Neural cell (in vitro differentiated cells): ENCODE measurements around the gene GOLGA7B. TPM values are rescaled to one million over a fixed set of nuclear protein-coding genes. Genes with fewer than 3 reads are reported as not detected.

ENCODE experiments used
- H2AFZ ChIP-seq: fragments of 200-600, 300-800 bp; sonication (generic), shearing (Covaris generic); 2 replicates; pipeline ENCODE4 v1.6.0; 2014; ENCODE audit warnings: low read depth, mild to moderate bottlenecking, antibody characterized with exemption, low read length, moderate library complexity
- H3F3A ChIP-seq: fragments of 200-600 bp; shearing (Covaris generic); 2 replicates; pipeline ENCODE4 v1.6.1; 2016; ENCODE audit warnings: mild to moderate bottlenecking, moderate library complexity, mixed read lengths, antibody characterized with exemption, low read length; ENCODE audit not compliant: insufficient read depth, poor library complexity, severe bottlenecking
- H3K27ac ChIP-seq: fragments of 200-600, 300-800 bp; sonication (generic), shearing (Covaris generic); 2 replicates; pipeline ENCODE4 v1.5.1; 2014; ENCODE audit warnings: mild to moderate bottlenecking, low read length, moderate library complexity
- H3K27me3 ChIP-seq: fragments of 300-800, 200-600 bp; sonication (generic), shearing (Covaris generic); 2 replicates; pipeline ENCODE4 v1.6.0; 2014; ENCODE audit warnings: mild to moderate bottlenecking, low read depth, low read length, moderate library complexity; ENCODE audit not compliant: insufficient read depth
- H3K36me3 ChIP-seq: fragments of 300-800, 200-600 bp; sonication (generic), shearing (Covaris generic); 2 replicates; pipeline ENCODE4 v1.5.1; 2014; ENCODE audit warnings: mild to moderate bottlenecking, antibody characterized with exemption, low read length, moderate library complexity; ENCODE audit not compliant: insufficient read depth
- H3K4me2 ChIP-seq: fragments of 300-800, 200-600 bp; sonication (generic), shearing (Covaris generic); 2 replicates; pipeline ENCODE4 v1.6.0; 2014; ENCODE audit warnings: mild to moderate bottlenecking, low read length
- H3K4me3 ChIP-seq: fragments of 300-800, 200-600 bp; sonication (generic), shearing (Covaris generic); 2 replicates; pipeline ENCODE4 v1.5.1; 2014; ENCODE audit warnings: mild to moderate bottlenecking, low read length, moderate library complexity
- H3K79me2 ChIP-seq: fragments of 200-600 bp; shearing (Covaris generic); replicated peaks from 2 replicates; pipeline ENCODE4 v1.6.0; 2014; ENCODE audit warnings: mild to moderate bottlenecking, low read length, moderate library complexity; ENCODE audit not compliant: insufficient read depth
- H3K9ac ChIP-seq: fragments of 300-800, 200-600 bp; sonication (generic), shearing (Covaris generic); 2 replicates; pipeline ENCODE4 v1.6.1; 2016; ENCODE audit warnings: mild to moderate bottlenecking, low read length, mixed read lengths
- H3K9me2 ChIP-seq: fragments of 200-600 bp; shearing (Covaris generic); 2 replicates; pipeline ENCODE4 v1.6.1; 2016; ENCODE audit warnings: mild to moderate bottlenecking, low read length, mixed read lengths; ENCODE audit not compliant: insufficient read depth
- H3K9me3 ChIP-seq: fragments of 200-600, 300-800 bp; sonication (generic), shearing (Covaris generic); 2 replicates; pipeline ENCODE4 v1.6.1; 2016; ENCODE audit warnings: mild to moderate bottlenecking, mixed run types, low read length, moderate library complexity, mixed read lengths
- H4K20me1 ChIP-seq: fragments of 200-600 bp; shearing (Covaris generic); 2 replicates; pipeline ENCODE4 v1.6.1; 2016; ENCODE audit warnings: mild to moderate bottlenecking, mixed run types; ENCODE audit not compliant: insufficient read depth
- CTCF ChIP-seq: fragments of 450-650 bp; IDR thresholded peaks from 2 replicates; pipeline ENCODE4 v1.5.1; 2014; ENCODE audit warnings: antibody characterized with exemption, mild to moderate bottlenecking, moderate library complexity; ENCODE audit not compliant: poor library complexity, severe bottlenecking
- EP300 ChIP-seq: fragments of 450-650 bp; conservative IDR thresholded peaks from 2 replicates; pipeline ENCODE4 v1.6.1; 2014; ENCODE audit warnings: antibody characterized with exemption, mild to moderate bottlenecking, moderate library complexity; ENCODE audit not compliant: poor library complexity, severe bottlenecking
- EZH2 ChIP-seq: fragments of 200-600, 300-800 bp; shearing (Covaris generic), sonication (generic); IDR thresholded peaks from 2 replicates; pipeline ENCODE4 v1.6.1; 2014; ENCODE audit warnings: antibody characterized with exemption, low read length, borderline replicate concordance, mild to moderate bottlenecking; ENCODE audit not compliant: insufficient read depth, poor library complexity, severe bottlenecking
- MXI1 ChIP-seq: fragments of 450-650 bp; conservative IDR thresholded peaks from 2 replicates; pipeline ENCODE4 v1.6.1; 2014; ENCODE audit warnings: antibody characterized with exemption, mild to moderate bottlenecking; ENCODE audit not compliant: poor library complexity, severe bottlenecking
- POLR2AphosphoS5 ChIP-seq: IDR thresholded peaks from 2 replicates; pipeline ENCODE4 v1.6.1; 2012
- RAD21 ChIP-seq: fragments of 450-650 bp; conservative IDR thresholded peaks from 2 replicates; pipeline ENCODE4 v1.6.1; 2014; ENCODE audit warnings: antibody characterized with exemption, mild to moderate bottlenecking, moderate library complexity
- REST ChIP-seq: IDR thresholded peaks from 2 replicates; pipeline ENCODE4 v1.6.1; 2012; ENCODE audit warnings: borderline replicate concordance
- SMC3 ChIP-seq: fragments of 450-650 bp; conservative IDR thresholded peaks from 2 replicates; pipeline ENCODE4 v1.6.1; 2014; ENCODE audit warnings: antibody characterized with exemption, mild to moderate bottlenecking, moderate library complexity; ENCODE audit not compliant: poor library complexity
- TAF1 ChIP-seq: IDR thresholded peaks from 2 replicates; pipeline ENCODE4 v1.6.1; 2012; ENCODE audit warnings: low read depth
- polyA plus RNA-seq: library from polyadenylated mRNA; depleted of rRNA; stranded (reverse); fragments of >200 nt; gene quantifications from 2 replicates; pipeline ENCODE4 v1.2.3, GENCODE V29; 2014

The GOLGA7B gene
- polyA plus RNA-seq, 1 donor from 2014 or later, result 30.4 TPM

- H3K9me3 ChIP-seq, result no peaks in the 10 kb centered on the region
- no peak overlapping the region for H3K4me2 ChIP-seq
- H3K9me2 ChIP-seq, result no peaks in the 10 kb centered on the region
- H3K27ac ChIP-seq, result no peak overlapping the region
- H2AFZ ChIP-seq, result no peak overlapping the region
- no peaks in the 10 kb centered on the region for H3K79me2 ChIP-seq
- no peak overlapping the region for H3K9ac ChIP-seq
- H4K20me1 ChIP-seq, result no peaks in the 10 kb centered on the region
- no peaks in the 10 kb centered on the region for H3F3A ChIP-seq
- H3K36me3 ChIP-seq, result no peaks in the 10 kb centered on the region
- TF ChIP-seq MXI1 (no peak), POLR2AphosphoS5 (no peak), SMC3 (no peak), TAF1 (no peak), CTCF (no peak), EP300 (no peak), RAD21 (no peak), REST (no peak), EZH2 (no peak)
- no peak overlapping the region for H3K4me3 ChIP-seq
- no peaks in the 10 kb centered on the region for H3K27me3 ChIP-seq
Observed at GRCh38 chr10:97818572-97818971, 31.1 kb upstream of the GOLGA7B start.

GRCh38 chr10:97820096-97820704 is 29.4 kb upstream of the GOLGA7B start:
- H3K27me3 ChIP-seq, result no peaks in the 10 kb centered on the region
- no peak overlapping the region for H3K27ac ChIP-seq
- H3K9ac ChIP-seq, result no peak overlapping the region
- no peak for TF ChIP-seq POLR2AphosphoS5
- no peak for TF ChIP-seq RAD21
- no peak for TF ChIP-seq EP300
- H2AFZ ChIP-seq, result no peak overlapping the region
- H3K9me2 ChIP-seq, result no peaks in the 10 kb centered on the region
- H3K79me2 ChIP-seq, result no peaks in the 10 kb centered on the region
- H3K36me3 ChIP-seq, result no peaks in the 10 kb centered on the region
- no peaks in the 10 kb centered on the region for H4K20me1 ChIP-seq
- no peaks in the 10 kb centered on the region for H3K9me3 ChIP-seq
- no peaks in the 10 kb centered on the region for H3F3A ChIP-seq
- H3K4me3 ChIP-seq, result no peak overlapping the region
- H3K4me2 ChIP-seq, result no peak overlapping the region
